ENCODE measurements around the gene DIP2B. TPM values are rescaled to one million over a fixed set of nuclear protein-coding genes. Genes with fewer than 3 reads are reported as not detected.

DIP2B gene
- total RNA-seq, 4 donors from 2014 or later, result 19.8 to 25.9 (median 23.8) TPM

DNA sequence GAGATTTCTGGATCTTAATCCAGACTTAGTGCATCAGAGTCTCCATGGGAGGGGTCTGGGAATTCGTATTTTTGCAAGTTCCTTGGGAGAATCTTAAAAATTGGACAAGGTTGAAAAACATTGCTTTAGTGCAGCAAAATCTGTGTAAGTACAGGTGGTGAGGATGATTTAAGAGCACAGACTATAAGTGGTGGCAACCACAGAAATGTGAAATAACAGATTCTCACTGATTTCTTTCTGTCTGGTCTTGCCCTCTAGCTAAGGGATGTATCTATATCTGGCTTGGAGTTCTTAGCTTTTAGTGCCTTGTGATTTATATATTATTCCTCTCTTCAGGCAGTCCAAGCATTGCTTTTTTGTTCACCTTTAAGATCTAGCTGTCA, 116.2 kb downstream of the DIP2B start:
- Histone ChIP-seq H3K9me3 (no peaks in the 10 kb centered on the region), H3K4me1 (peaks cover 6 to 57% (median 12%) of the 10 kb centered on the region in 3 donors), H3K4me3 (no peak overlapping the region), H3K27me3 (no peaks in the 10 kb centered on the region), H3K36me3 (no peaks in the 10 kb centered on the region), H3K27ac (no peak overlapping the region)
- TF ChIP-seq POLR2AphosphoS5 (IDR thresholded peaks at IDR 0.05) (no peak), POLR2A (IDR thresholded peaks at IDR 0.05) (no peak), EP300 (IDR thresholded peaks at IDR 0.05) (no peak)
- TF ChIP-seq, protein P1, sequence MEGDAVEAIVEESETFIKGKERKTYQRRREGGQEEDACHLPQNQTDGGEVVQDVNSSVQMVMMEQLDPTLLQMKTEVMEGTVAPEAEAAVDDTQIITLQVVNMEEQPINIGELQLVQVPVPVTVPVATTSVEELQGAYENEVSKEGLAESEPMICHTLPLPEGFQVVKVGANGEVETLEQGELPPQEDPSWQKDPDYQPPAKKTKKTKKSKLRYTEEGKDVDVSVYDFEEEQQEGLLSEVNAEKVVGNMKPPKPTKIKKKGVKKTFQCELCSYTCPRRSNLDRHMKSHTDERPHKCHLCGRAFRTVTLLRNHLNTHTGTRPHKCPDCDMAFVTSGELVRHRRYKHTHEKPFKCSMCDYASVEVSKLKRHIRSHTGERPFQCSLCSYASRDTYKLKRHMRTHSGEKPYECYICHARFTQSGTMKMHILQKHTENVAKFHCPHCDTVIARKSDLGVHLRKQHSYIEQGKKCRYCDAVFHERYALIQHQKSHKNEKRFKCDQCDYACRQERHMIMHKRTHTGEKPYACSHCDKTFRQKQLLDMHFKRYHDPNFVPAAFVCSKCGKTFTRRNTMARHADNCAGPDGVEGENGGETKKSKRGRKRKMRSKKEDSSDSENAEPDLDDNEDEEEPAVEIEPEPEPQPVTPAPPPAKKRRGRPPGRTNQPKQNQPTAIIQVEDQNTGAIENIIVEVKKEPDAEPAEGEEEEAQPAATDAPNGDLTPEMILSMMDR (IDR thresholded peaks at IDR 0.05), result no peak
- ATAC-seq, result no peak
- WGBS, 2 donors (ENCODE audit: low coverage in 1 of 2), result 45 to 56% methylated on average over 1 of the region's 1 CpG

DNA sequence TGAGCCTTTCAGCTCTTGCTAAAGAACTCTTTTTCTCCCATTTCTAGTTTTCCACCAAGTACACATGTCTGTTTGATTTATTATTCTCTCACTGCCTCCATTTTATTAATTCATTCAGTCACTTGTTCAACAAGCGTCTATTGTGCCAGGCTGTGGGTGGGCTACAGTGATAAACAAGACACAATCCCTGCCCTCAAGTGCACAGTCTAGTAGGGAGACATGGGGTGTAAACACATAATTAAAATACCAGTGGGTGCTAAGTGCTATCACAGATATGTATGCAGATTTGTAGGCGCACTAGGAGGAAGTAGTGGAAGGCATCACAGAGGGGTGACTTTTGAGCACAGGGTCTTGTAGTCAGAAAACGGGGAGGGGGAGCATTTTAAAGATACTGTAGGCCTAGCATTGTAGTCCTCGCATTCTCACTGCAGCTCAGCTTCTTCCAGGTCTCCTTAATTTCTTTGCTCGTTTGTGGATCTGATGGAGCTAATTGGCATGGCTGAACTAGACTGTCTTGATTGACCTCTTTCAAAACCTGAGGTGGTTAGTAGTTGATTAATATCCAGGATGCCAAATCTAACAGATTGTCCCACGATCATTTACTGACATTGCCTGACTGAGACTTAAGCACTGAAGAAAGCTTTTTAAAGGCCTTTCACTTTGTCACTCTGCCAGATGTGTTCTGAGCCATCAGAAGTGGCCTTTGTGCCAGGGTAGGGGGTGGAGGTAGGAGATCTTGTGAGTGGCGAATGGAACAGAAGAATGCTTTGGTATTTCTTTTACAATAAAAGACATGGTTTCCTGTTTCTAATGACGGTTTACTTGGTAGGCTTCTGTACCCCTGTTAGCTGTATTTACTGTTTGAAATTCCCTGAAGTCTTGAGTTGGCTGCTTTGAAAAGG, 116.9 kb downstream of the DIP2B start:
- no peaks in the 10 kb centered on the region for H3K9me3 ChIP-seq
- no peak for TF ChIP-seq POLR2AphosphoS5 (IDR thresholded peaks at IDR 0.05)
- TF ChIP-seq, protein P1 (IDR thresholded peaks at IDR 0.05), result no peak
- TF ChIP-seq POLR2A (IDR thresholded peaks at IDR 0.05), result no peak
- no peak for TF ChIP-seq EP300 (IDR thresholded peaks at IDR 0.05)
- no peak for ATAC-seq
- peaks cover 6 to 51% (median 12%) of the 10 kb centered on the region in 3 donors for H3K4me1 ChIP-seq
- H3K27ac ChIP-seq, result no peak overlapping the region
- H3K4me3 ChIP-seq, result no peak overlapping the region
- H3K36me3 ChIP-seq, result no peaks in the 10 kb centered on the region
- no peaks in the 10 kb centered on the region for H3K27me3 ChIP-seq
- WGBS, 2 donors (ENCODE audit: low coverage in 1 of 2), result 39 to 54% methylated on average over 5 to 8 of the region's 8 CpGs

DNA sequence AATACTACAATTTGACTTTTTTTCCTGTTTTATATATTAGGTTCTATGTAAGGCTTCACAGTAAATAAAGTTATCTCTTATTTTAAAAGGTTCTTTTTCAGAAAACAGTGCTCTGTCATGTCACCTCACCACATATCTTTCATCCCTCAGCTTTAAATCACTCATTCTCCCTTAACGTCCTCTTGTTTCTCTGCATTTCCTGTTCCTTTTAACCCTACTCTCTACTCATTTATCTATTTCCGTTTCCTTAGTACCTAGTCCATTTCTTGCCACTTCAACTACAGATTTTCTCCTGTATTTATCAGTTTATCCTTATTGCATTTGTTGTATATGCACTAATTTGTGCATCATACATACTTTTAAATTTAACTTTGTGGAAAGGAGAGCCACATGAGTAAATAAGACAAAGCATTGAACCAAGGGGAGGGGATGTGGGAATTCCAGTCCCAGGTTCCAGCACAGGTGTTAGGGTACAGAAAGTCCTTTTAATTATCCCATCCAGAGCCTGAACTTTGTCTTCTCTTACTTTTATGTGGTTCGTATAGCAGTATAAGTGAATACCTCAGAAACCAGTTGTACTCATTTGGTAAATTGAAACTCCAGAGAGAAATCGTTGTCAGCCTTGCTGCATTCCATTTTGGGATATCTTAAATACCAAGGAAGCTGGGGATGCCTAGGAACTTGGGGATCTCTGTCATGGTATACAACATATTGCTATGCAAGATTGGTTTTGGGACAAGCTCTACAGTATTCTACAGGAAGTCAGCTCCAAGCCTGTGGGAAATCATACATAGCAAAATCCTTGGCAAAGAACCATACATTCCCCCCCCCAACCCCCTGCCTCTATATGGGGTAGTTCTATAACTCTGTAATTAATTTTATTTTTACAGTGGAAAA, 120.5 kb downstream of the DIP2B start:
- Histone ChIP-seq H3K27me3 (no peaks in the 10 kb centered on the region), H3K27ac (no peak overlapping the region), H3K9me3 (no peaks in the 10 kb centered on the region), H3K4me1 (peaks cover 6 to 32% (median 11%) of the 10 kb centered on the region in 3 donors), H3K4me3 (no peak overlapping the region), H3K36me3 (peaks cover 0 to 30% of the 10 kb centered on the region in 2 donors)
- 53 to 63% methylated on average over 3 to 4 of the region's 4 CpGs for WGBS, 2 donors (ENCODE audit: low coverage in 1 of 2)
- TF ChIP-seq POLR2A (IDR thresholded peaks at IDR 0.05) (no peak), EP300 (IDR thresholded peaks at IDR 0.05) (no peak), POLR2AphosphoS5 (IDR thresholded peaks at IDR 0.05) (no peak)
- TF ChIP-seq, protein P1 (IDR thresholded peaks at IDR 0.05), result no peak
- ATAC-seq, result no peak

DNA sequence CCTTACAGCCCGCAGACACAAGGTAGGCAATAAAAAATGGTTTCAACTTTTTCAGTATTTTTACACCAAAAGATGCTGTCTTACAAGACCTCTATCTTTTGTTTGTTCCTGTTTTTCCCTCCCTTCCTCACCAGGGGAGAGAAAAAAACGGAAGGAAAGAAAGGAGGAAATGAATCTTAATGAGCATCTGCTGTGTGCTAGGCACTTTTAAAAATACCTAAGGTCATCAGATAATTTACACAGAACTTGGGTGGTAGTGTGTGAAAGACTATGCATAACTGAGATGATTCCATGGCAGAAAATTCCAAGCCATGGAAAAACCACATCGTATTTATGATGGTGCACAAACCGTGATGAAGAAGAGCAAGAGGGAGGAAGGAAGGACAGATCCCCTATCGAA, 121.2 kb downstream of the DIP2B start:
- TF ChIP-seq POLR2A (IDR thresholded peaks at IDR 0.05), result no peak
- TF ChIP-seq POLR2AphosphoS5 (IDR thresholded peaks at IDR 0.05), result no peak
- no peak for TF ChIP-seq EP300 (IDR thresholded peaks at IDR 0.05)
- TF ChIP-seq, protein P1 (IDR thresholded peaks at IDR 0.05), result no peak
- no peaks in the 10 kb centered on the region for H3K27me3 ChIP-seq
- no peak for ATAC-seq
- no peaks in the 10 kb centered on the region for H3K9me3 ChIP-seq
- H3K4me3 ChIP-seq, result no peak overlapping the region
- peaks cover 6 to 24% (median 6%) of the 10 kb centered on the region in 3 donors for H3K4me1 ChIP-seq
- peaks cover 0 to 34% of the 10 kb centered on the region in 2 donors for H3K36me3 ChIP-seq
- WGBS, 2 donors (ENCODE audit: low coverage in 1 of 2), result 83 to 88% methylated on average over 4 to 5 of the region's 5 CpGs
- no peak overlapping the region for H3K27ac ChIP-seq
